Measurements from ENCODE around the gene BIN2. TPM values are rescaled to one million over a fixed set of nuclear protein-coding genes. Genes with fewer than 3 reads are reported as not detected.

BIN2 gene
- total and polyA plus RNA-seq, 10 of the 15 experiments (the other 5 are each of a cell fraction or from before 2014, with no cell fraction given): 8.6 to 42.9 (median 32.1) TPM

GRCh38 chr12:51335931-51336330, 12.0 kb upstream of the BIN2 start (continued):
- TF ChIP-seq DPF2 (IDR thresholded peaks at IDR 0.05) (no peak), RB1 (IDR thresholded peaks at IDR 0.05; ENCODE audit: borderline replicate concordance) (no peak), ZBED1 (IDR thresholded peaks at IDR 0.05; ENCODE audit: borderline replicate concordance) (no peak), SMAD5 (IDR thresholded peaks at IDR 0.05; ENCODE audit: low read depth) (no peak), ZNF217 (IDR thresholded peaks at IDR 0.05) (no peak)

GRCh38 chr12:51334764-51335163, 10.8 kb upstream of the BIN2 start:
- ATAC-seq (no peak), FAIRE-seq (no peak)
- TF ChIP-seq STAT1 (conservative IDR thresholded peaks at IDR 0.05) (no peak), STAT3 (IDR thresholded peaks at IDR 0.05; ENCODE audit: low read depth, low read length) (no peak), HCFC1 (IDR thresholded peaks at IDR 0.05; ENCODE audit: low read length) (no peak), LARP7 (IDR thresholded peaks at IDR 0.05) (no peak), ATF3 (IDR thresholded peaks at IDR 0.05; ENCODE audit: borderline replicate concordance, extremely low read depth, low read depth, low read length) (no peak), USF2 (IDR thresholded peaks at IDR 0.05; ENCODE audit: borderline replicate concordance, low read depth, low read length) (no peak), JUNB (IDR thresholded peaks at IDR 0.05) (no peak), GATAD2B (conservative IDR thresholded peaks at IDR 0.05; ENCODE audit: low read depth) (no peak), ZNF622 (IDR thresholded peaks at IDR 0.05) (no peak), POLR2AphosphoS2 (IDR thresholded peaks at IDR 0.05; ENCODE audit: low read depth, low read length) (no peak), IKZF2 (IDR thresholded peaks at IDR 0.05) (no peak), RUNX3 (IDR thresholded peaks at IDR 0.05; ENCODE audit: low read length) (no peak), ATF2 (IDR thresholded peaks at IDR 0.05; ENCODE audit: low read length) (no peak), PBX3 (IDR thresholded peaks at IDR 0.05; ENCODE audit: insufficient replicate concordance, low read depth, low read length) (no peak), EZH2 (IDR thresholded peaks at IDR 0.05; ENCODE audit: borderline replicate concordance, control insufficient read depth, low read depth, low read length) (no peak), MEF2B (IDR thresholded peaks at IDR 0.05; ENCODE audit: partially characterized antibody, poor library complexity, severe bottlenecking) (no peak)

More at GRCh38 chr12:51334764-51335163, 10.8 kb upstream of the BIN2 start:
- Histone ChIP-seq H3K9me3 (replicated peaks; ENCODE audit: control insufficient read depth, insufficient read depth, low read length) (no peaks in the 10 kb centered on the region), H3K27me3 (replicated peaks in 1 of 2; ENCODE audit: control insufficient read depth in 2 of 2, insufficient read depth in 2 of 2, low read length in 1 of 2) (no peaks in the 10 kb centered on the region), H3K4me1 (ENCODE audit: control insufficient read depth, insufficient read depth, low read length) (peaks cover 5% of the 10 kb centered on the region), H3K9ac (ENCODE audit: control insufficient read depth, insufficient read depth, low read length) (no peak overlapping the region), H3K36me3 (ENCODE audit: control insufficient read depth in 2 of 2, insufficient read depth in 2 of 2, low read length in 1 of 2) (no peaks in the 10 kb centered on the region), H3K79me2 (ENCODE audit: control insufficient read depth, insufficient read depth, low read length) (no peaks in the 10 kb centered on the region), H2AFZ (ENCODE audit: control insufficient read depth, low read depth, low read length) (no peak overlapping the region), H4K20me1 (ENCODE audit: control insufficient read depth, insufficient read depth) (no peaks in the 10 kb centered on the region), H3K4me3 (no peak overlapping the region), H3K4me2 (ENCODE audit: control insufficient read depth, insufficient read depth) (no peak overlapping the region), H3K27ac (ENCODE audit: control insufficient read depth, insufficient read depth) (no peak overlapping the region)
- intact Hi-C loops (cut with micrococcal nuclease; ENCODE audit: unreplicated experiment) (no loop called here), in situ Hi-C loops (cut with MboI) (no loop called here)
- BruUV-seq (replicated peaks): no TSS peak
- no peak for DNase-seq (ENCODE audit: low read depth, low spot score)
- WGBS (ENCODE audit: insufficient coverage, insufficient replicate concordance, low lambda C conversion rate, missing lambda C conversion rate): 81% methylated on average over 4 of the region's 4 CpGs
- RAD21 ChIA-PET (ENCODE audit: unreplicated experiment): interaction anchor here (1.1 kb wide), 1 partner anchor 14 kb away, joined by 3 read pairs; no protein-coding TSS in a partner anchor
- CTCF ChIA-PET: no interaction called here
- POLR2A ChIA-PET: interaction anchor here (0.6 kb wide), 1 partner anchor 519 kb away, joined by 3 read pairs; no protein-coding TSS in a partner anchor
- SMC1A ChIA-PET (ENCODE audit: uncharacterized antibody, unreplicated experiment): no interaction called here
